Neutrophil (primary cell): ENCODE measurements around the gene TNS3.

Experiments
- H3K27ac ChIP-seq: fragments of 200-600 bp; sonication (generic); 2 replicates; pipeline ENCODE4 v1.5.1; 2016; ENCODE audit warnings: mild to moderate bottlenecking, moderate library complexity
- H3K27me3 ChIP-seq: fragments of 200-600 bp; sonication (generic); 2 replicates; pipeline ENCODE4 v1.6.0; 2016; ENCODE audit warnings: mild to moderate bottlenecking
- H3K36me3 ChIP-seq: fragments of 200-600 bp; sonication (generic); 2 replicates; pipeline ENCODE4 v1.5.1; 2017
- H3K4me1 ChIP-seq, 2 experiments: fragments of 200-600 bp in 1 of 2; sonication (generic) in 1 of 2; 1 replicate in 1 of 2; 2 replicates in 1 of 2; pipeline versions ENCODE4 v1.5.1 to v1.6.1; 2013 to 2016; ENCODE audit warnings: low read depth in 1 of 2, low read length in 1 of 2, mild to moderate bottlenecking in 1 of 2, moderate library complexity in 1 of 2; ENCODE audit not compliant: control insufficient read depth in 1 of 2, insufficient read depth in 1 of 2
- H3K4me3 ChIP-seq, 2 experiments: fragments of 200-600 bp in 1 of 2; sonication (generic) in 1 of 2; 1 replicate in 1 of 2; 2 replicates in 1 of 2; pipeline ENCODE4 v1.5.1; 2013 to 2016; ENCODE audit warnings: low read depth in 1 of 2, low read length in 1 of 2, mild to moderate bottlenecking in 1 of 2, moderate library complexity in 1 of 2
- H3K9me3 ChIP-seq: fragments of 200-600 bp; sonication (generic); 2 replicates; pipeline ENCODE4 v1.5.1; 2016
- CTCF ChIP-seq: fragments of 200-600 bp; sonication (generic); IDR thresholded peaks from 2 replicates; pipeline ENCODE4 v1.5.1; 2016; ENCODE audit warnings: antibody characterized with exemption

Gene TNS3

GRCh38 chr7:47504551-47505311 is 77.2 kb downstream of the TNS3 start:
- H3K9me3 ChIP-seq = no peaks in the 10 kb centered on the region
- no peaks in the 10 kb centered on the region for H3K27me3 ChIP-seq
- H3K4me3 ChIP-seq = no peak overlapping the region
- no peaks in the 10 kb centered on the region for H3K4me1 ChIP-seq
- H3K36me3 ChIP-seq = no peaks in the 10 kb centered on the region
- no peak for TF ChIP-seq CTCF
- H3K27ac ChIP-seq = no peak overlapping the region

GRCh38 chr7:47503281-47503680 is 78.6 kb downstream of the TNS3 start:
- TF ChIP-seq CTCF = no peak
- Histone ChIP-seq H3K9me3 (no peaks in the 10 kb centered on the region), H3K4me1 (no peaks in the 10 kb centered on the region), H3K4me3 (no peak overlapping the region), H3K27me3 (no peaks in the 10 kb centered on the region), H3K27ac (no peak overlapping the region), H3K36me3 (no peaks in the 10 kb centered on the region)

- Histone ChIP-seq H3K27me3 (no peaks in the 10 kb centered on the region), H3K36me3 (no peaks in the 10 kb centered on the region), H3K9me3 (no peaks in the 10 kb centered on the region), H3K27ac (no peak overlapping the region), H3K4me3 (no peak overlapping the region), H3K4me1 (no peaks in the 10 kb centered on the region)
- no peak for TF ChIP-seq CTCF
Observed at GRCh38 chr7:47502240-47502877, 79.6 kb downstream of the TNS3 start.

- no peak for TF ChIP-seq CTCF
- Histone ChIP-seq H3K36me3 (no peaks in the 10 kb centered on the region), H3K9me3 (no peaks in the 10 kb centered on the region), H3K4me1 (no peaks in the 10 kb centered on the region), H3K27me3 (no peaks in the 10 kb centered on the region), H3K27ac (no peak overlapping the region), H3K4me3 (no peak overlapping the region)
Observed at GRCh38 chr7:47501406-47501805, 80.5 kb downstream of the TNS3 start.

GRCh38 chr7:47500103-47500563 is 81.8 kb downstream of the TNS3 start:
- TF ChIP-seq CTCF = no peak
- no peaks in the 10 kb centered on the region for H3K36me3 ChIP-seq
- H3K9me3 ChIP-seq = no peaks in the 10 kb centered on the region
- H3K27me3 ChIP-seq = peaks cover 7% of the 10 kb centered on the region
- H3K27ac ChIP-seq = no peak overlapping the region
- H3K4me1 ChIP-seq = no peaks in the 10 kb centered on the region
- H3K4me3 ChIP-seq = no peak overlapping the region
